Epithelial cell of proximal tubule (primary cell): ENCODE results near the gene CLN3. TPM values are rescaled to one million over a fixed set of nuclear protein-coding genes. Genes with fewer than 3 reads are reported as not detected.

Experiments
- DNase-seq: peaks from one replicate; pipeline ENCODE4 v3.0.0-alpha.2; 2011; ENCODE audit warnings: low read depth
- H3K4me3 ChIP-seq: 2 replicates; pipeline ENCODE4 v1.5.1; 2011; ENCODE audit warnings: low read depth, mild to moderate bottlenecking, low read length
- CTCF ChIP-seq: conservative IDR thresholded peaks from 2 replicates; pipeline ENCODE4 v1.5.1; 2012; ENCODE audit warnings: low read depth, mild to moderate bottlenecking, low read length
- total RNA-seq: library from RNA; depleted of rRNA; stranded (reverse); fragments of >200 nt; gene quantifications from 2 replicates; pipeline ENCODE4 v1.2.3, GENCODE V29; 2015

The CLN3 gene
- total RNA-seq, 1 donor from 2014 or later: 16.0 TPM

- no peak overlapping the region for H3K4me3 ChIP-seq
- TF ChIP-seq CTCF: no peak
- DNase-seq: no peak
These were observed 5.0 kb upstream of the CLN3 start for GRCh38 chr16:28496844-28497243.

GRCh38 chr16:28495795-28496749 is 4.2 kb upstream of the CLN3 start:
- no peak overlapping the region for H3K4me3 ChIP-seq
- DNase-seq: no peak
- TF ChIP-seq CTCF: no peak

DNA sequence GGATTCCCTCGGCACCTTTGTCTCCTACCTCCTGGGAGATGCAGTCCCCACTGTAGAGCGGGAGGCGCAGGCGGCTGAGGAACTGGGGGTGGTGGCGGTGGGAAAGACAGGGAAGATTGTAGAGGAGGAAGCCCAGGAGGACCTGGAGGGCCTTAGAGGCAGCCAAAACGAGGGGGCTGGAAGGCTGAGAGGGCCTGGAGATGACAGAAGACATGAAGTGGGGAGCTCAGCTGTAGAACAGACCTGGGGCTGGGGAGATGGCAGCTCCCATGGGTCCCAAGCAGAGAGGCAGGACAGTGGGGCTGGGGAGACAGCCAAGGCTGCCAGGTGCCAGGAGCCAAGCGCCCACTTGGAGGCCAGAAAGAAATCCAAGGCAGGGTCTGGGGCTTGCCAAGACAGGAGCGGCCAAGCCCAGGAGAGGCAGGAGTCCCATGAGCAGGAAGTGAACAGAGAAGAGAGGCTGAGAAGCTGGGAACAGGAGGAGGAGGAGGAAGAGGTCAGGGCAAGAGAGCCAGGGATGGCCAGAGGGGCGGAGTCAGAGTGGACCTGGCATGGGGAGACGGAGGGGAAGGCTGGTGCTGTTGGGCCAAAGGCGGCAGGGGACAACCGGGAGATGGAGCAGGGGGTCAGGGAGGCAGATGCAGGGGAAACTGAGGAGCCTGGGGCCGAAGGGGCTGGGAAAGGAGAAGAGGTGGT is 3.4 kb upstream of the CLN3 start:
- TF ChIP-seq CTCF: no peak
- H3K4me3 ChIP-seq: no peak overlapping the region
- DNase-seq: no peak

DNA sequence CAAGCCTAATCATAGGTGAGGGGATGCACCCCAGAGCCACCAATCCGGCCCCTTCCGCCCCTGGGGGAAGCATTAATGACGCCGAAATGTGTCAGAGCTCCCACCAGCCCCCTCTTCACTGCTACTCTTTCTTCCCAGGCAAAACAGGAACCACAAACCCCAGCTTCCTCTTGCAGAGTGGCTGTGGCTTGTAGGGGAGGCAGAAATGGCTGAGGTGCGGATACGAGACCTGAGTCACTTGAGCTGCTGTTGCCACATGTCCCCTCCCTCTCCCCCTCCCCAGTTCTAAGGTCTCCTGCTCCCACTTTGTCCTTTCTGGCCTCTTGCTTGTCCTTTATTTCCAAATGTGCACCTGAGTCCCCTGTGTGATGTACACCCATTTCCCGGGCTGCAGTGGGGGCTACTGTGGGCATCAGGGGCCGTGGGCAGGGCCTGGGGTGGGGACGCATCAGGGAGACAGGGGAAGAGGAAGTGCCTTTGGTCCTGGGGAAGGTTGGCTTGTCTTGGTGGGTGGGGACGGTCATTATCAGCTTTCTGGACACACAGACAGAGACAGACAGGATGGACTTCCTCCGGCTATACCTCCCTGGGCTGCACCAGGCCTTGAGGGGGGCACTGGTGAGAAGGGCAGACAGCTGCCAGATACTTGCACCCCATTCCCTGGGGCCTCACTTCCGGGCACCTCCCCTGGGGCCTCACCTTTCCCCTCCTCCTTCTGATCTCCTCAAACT is 2.4 kb upstream of the CLN3 start, which contains the start of gene APOBR:
Gene APOBR (plus strand): TSS at position 523 of the 731 bp plus-strand sequence. CDS start 39 bp downstream, at position 562.
- no peak for TF ChIP-seq CTCF
- no peak for DNase-seq
- H3K4me3 ChIP-seq: no peak within 1 kb of the TSS

GRCh38 chr16:28492511-28492910 is 637 bp upstream of the CLN3 start:
- no peak for TF ChIP-seq CTCF
- DNase-seq: no peak
- peak overlapping the region; percentile 99 for H3K4me3 ChIP-seq

GRCh38 chr16:28491230-28491969 is 474 bp downstream of the CLN3 start:
- TF ChIP-seq CTCF: peak; percentile 50

More at GRCh38 chr16:28491230-28491969, 474 bp downstream of the CLN3 start:
- H3K4me3 ChIP-seq: peak overlapping the region; percentile 99
- DNase-seq: no peak
